Progenitor cell of endocrine pancreas (in vitro differentiated cells): Measurements from ENCODE around the gene PIK3R5. TPM values are rescaled to one million over a fixed set of nuclear protein-coding genes. Genes with fewer than 3 reads are reported as not detected.

Experiments
- DNase-seq: peaks from one replicate; pipeline ENCODE4 v3.0.0; 2021; ENCODE audit warnings: low spot score; ENCODE audit not compliant: unreplicated experiment
- H3K27ac Mint-ChIP-seq: 2 replicates; pipeline ENCODE4 v1.8.0; 2021; ENCODE audit warnings: mild to moderate bottlenecking, moderate library complexity, mixed read lengths
- H3K27me3 Mint-ChIP-seq: 2 replicates; pipeline ENCODE4 v1.8.0; 2021; ENCODE audit warnings: mixed read lengths
- H3K36me3 Mint-ChIP-seq: 2 replicates; pipeline ENCODE4 v1.8.0; 2022; ENCODE audit warnings: mixed read lengths; ENCODE audit not compliant: insufficient read depth
- H3K4me1 Mint-ChIP-seq: 2 replicates; pipeline ENCODE4 v1.8.0; 2021; ENCODE audit warnings: low read depth, mixed read lengths
- H3K4me3 Mint-ChIP-seq: 2 replicates; pipeline ENCODE4 v1.8.0; 2021; ENCODE audit warnings: low read depth, mild to moderate bottlenecking, moderate library complexity, mixed read lengths
- H3K9me3 Mint-ChIP-seq: 2 replicates; pipeline ENCODE4 v1.8.0; 2021; ENCODE audit warnings: low read depth, mixed read lengths
- total RNA-seq: library from RNA; stranded (reverse); gene quantifications from 2 replicates; pipeline ENCODE4 v1.2.1, GENCODE V29; 2021
- TF ChIP-seq, protein P1 (sequence below): fragments of 200-600 bp; sonication (generic); IDR thresholded peaks from one replicate; pipeline ENCODE4 v1.5.0; 2021; ENCODE audit warnings: antibody characterized with exemption, mild to moderate bottlenecking; ENCODE audit not compliant: unreplicated experiment

The PIK3R5 gene
- total RNA-seq, 1 donor from 2014 or later, result 0.50 TPM

GRCh38 chr17:8916466-8916865 lies 49.0 kb downstream of the PIK3R5 start:
- H3K36me3 Mint-ChIP-seq, result no peaks in the 10 kb centered on the region
- H3K9me3 Mint-ChIP-seq, result peaks cover 11% of the 10 kb centered on the region
- TF ChIP-seq, protein P1, sequence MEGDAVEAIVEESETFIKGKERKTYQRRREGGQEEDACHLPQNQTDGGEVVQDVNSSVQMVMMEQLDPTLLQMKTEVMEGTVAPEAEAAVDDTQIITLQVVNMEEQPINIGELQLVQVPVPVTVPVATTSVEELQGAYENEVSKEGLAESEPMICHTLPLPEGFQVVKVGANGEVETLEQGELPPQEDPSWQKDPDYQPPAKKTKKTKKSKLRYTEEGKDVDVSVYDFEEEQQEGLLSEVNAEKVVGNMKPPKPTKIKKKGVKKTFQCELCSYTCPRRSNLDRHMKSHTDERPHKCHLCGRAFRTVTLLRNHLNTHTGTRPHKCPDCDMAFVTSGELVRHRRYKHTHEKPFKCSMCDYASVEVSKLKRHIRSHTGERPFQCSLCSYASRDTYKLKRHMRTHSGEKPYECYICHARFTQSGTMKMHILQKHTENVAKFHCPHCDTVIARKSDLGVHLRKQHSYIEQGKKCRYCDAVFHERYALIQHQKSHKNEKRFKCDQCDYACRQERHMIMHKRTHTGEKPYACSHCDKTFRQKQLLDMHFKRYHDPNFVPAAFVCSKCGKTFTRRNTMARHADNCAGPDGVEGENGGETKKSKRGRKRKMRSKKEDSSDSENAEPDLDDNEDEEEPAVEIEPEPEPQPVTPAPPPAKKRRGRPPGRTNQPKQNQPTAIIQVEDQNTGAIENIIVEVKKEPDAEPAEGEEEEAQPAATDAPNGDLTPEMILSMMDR, result no peak
- H3K27me3 Mint-ChIP-seq, result peaks cover 26% of the 10 kb centered on the region
- no peaks in the 10 kb centered on the region for H3K4me1 Mint-ChIP-seq
- no peak overlapping the region for H3K4me3 Mint-ChIP-seq
- DNase-seq, result no peak
- no peak overlapping the region for H3K27ac Mint-ChIP-seq

- H3K4me3 Mint-ChIP-seq, result no peak overlapping the region
Observed at GRCh38 chr17:8914554-8914953, 51.0 kb downstream of the PIK3R5 start.

DNA sequence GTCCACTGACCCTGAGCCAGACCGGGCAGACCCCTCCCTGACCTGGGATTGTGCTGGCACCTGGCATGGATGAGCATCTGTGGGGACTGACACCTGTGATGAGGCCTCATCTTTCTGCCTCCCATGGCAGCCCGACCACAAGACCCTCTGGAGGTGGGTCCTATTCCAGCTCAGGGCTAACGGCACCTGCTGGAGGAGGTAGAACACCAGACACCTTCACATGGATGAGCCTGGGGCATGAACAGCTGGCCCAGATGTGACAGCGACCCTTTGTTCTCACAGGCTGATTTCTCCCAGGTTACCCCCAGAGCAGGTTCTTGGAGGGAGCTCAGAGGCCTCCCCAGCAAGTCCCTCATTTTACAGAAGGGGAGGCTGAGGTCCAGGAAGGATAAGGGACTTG lies 51.6 kb downstream of the PIK3R5 start:
- Mint-ChIP-seq H3K27ac (no peak overlapping the region), H3K4me1 (no peaks in the 10 kb centered on the region), H3K27me3 (peaks cover 40% of the 10 kb centered on the region), H3K36me3 (no peaks in the 10 kb centered on the region), H3K9me3 (peaks cover 11% of the 10 kb centered on the region), H3K4me3 (no peak overlapping the region)
- no peak for DNase-seq
- TF ChIP-seq, protein P1, result no peak

More at GRCh38 chr17:8914554-8914953, 51.0 kb downstream of the PIK3R5 start:
- Mint-ChIP-seq H3K27me3 (peaks cover 38% of the 10 kb centered on the region), H3K36me3 (no peaks in the 10 kb centered on the region), H3K4me1 (no peaks in the 10 kb centered on the region), H3K27ac (peak overlapping the region; percentile 42), H3K9me3 (peaks cover 11% of the 10 kb centered on the region)
- TF ChIP-seq, protein P1, result no peak
- no peak for DNase-seq

- Mint-ChIP-seq H3K36me3 (no peaks in the 10 kb centered on the region), H3K9me3 (peaks cover 9% of the 10 kb centered on the region), H3K4me3 (no peak overlapping the region), H3K4me1 (no peaks in the 10 kb centered on the region), H3K27ac (no peak overlapping the region), H3K27me3 (peaks cover 46% of the 10 kb centered on the region)
- no peak for DNase-seq
- TF ChIP-seq, protein P1, result no peak
Observed at GRCh38 chr17:8913091-8913490, 52.4 kb downstream of the PIK3R5 start.

GRCh38 chr17:8912084-8912981 lies 53.2 kb downstream of the PIK3R5 start:
- no peak overlapping the region for H3K4me3 Mint-ChIP-seq
- H3K9me3 Mint-ChIP-seq, result peaks cover 5% of the 10 kb centered on the region

More at GRCh38 chr17:8912084-8912981, 53.2 kb downstream of the PIK3R5 start:
- Mint-ChIP-seq H3K27me3 (peaks cover 49% of the 10 kb centered on the region), H3K4me1 (no peaks in the 10 kb centered on the region), H3K27ac (no peak overlapping the region), H3K36me3 (no peaks in the 10 kb centered on the region)
- TF ChIP-seq, protein P1, result no peak
- DNase-seq, result no peak
